ENCODE measurements around the gene PRKG1.

The PRKG1 gene

GRCh38 chr10:52108236-52108635 lies 1033.9 kb downstream of the PRKG1 start:
- H3K79me2 ChIP-seq (ENCODE audit: insufficient read depth, low read length): no peaks in the 10 kb centered on the region
- TF ChIP-seq CTCF (IDR thresholded peaks at IDR 0.05; ENCODE audit: insufficient read depth, low read length, poor library complexity, severe bottlenecking) (no peak), EZH2phosphoT487 (conservative IDR thresholded peaks at IDR 0.05; ENCODE audit: low read length) (no peak)
- no peaks in the 10 kb centered on the region for H3K9me2 ChIP-seq (replicated peaks; ENCODE audit: insufficient read depth, low read length)
- H2AFZ ChIP-seq (ENCODE audit: low read depth, low read length, severe bottlenecking): no peak overlapping the region
- H3K27ac ChIP-seq (ENCODE audit: low read depth, low read length): no peak overlapping the region
- no peak overlapping the region for H3K4me3 ChIP-seq (ENCODE audit: insufficient read depth, low read length, poor library complexity, severe bottlenecking)
- no peaks in the 10 kb centered on the region for H3K9me3 ChIP-seq (ENCODE audit: insufficient read depth, low read length)
- H4K20me1 ChIP-seq (ENCODE audit: low read depth, low read length): no peaks in the 10 kb centered on the region
- H3K4me2 ChIP-seq (ENCODE audit: low read depth, low read length, poor library complexity, severe bottlenecking): no peak overlapping the region
- no peaks in the 10 kb centered on the region for H3K36me3 ChIP-seq (ENCODE audit: low read length)
- no peak overlapping the region for H3K9ac ChIP-seq (ENCODE audit: low read length)
- no peaks in the 10 kb centered on the region for H3F3A ChIP-seq (ENCODE audit: insufficient read depth)
- no peaks in the 10 kb centered on the region for H3K27me3 ChIP-seq (ENCODE audit: low read length)

DNA sequence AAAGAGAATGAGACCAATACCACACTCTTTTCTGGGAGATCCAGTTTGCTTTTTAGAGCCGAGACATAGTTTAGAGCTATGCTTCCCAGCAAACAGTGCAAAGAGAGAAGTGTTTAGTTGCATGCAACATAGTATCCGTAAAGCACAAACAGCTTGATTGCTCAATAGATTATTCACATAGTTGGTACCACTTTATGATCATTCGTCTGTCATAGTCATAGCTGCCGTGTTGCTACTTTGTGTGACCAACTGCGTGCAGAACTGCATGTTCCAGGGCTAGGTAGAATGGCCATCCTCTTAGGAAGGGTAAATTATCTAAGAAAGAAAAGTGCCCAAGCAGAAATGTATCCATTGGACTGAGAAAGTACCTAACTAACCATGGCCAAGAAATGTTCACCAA lies 1036.3 kb downstream of the PRKG1 start:
- no peaks in the 10 kb centered on the region for H3K79me2 ChIP-seq (ENCODE audit: insufficient read depth, low read length)
- no peaks in the 10 kb centered on the region for H3F3A ChIP-seq (ENCODE audit: insufficient read depth)
- H3K9ac ChIP-seq (ENCODE audit: low read length): no peak overlapping the region
- TF ChIP-seq EZH2phosphoT487 (conservative IDR thresholded peaks at IDR 0.05; ENCODE audit: low read length): no peak
- no peak for TF ChIP-seq CTCF (IDR thresholded peaks at IDR 0.05; ENCODE audit: insufficient read depth, low read length, poor library complexity, severe bottlenecking)
- H3K4me2 ChIP-seq (ENCODE audit: low read depth, low read length, poor library complexity, severe bottlenecking): no peak overlapping the region
- no peak overlapping the region for H2AFZ ChIP-seq (ENCODE audit: low read depth, low read length, severe bottlenecking)
- no peak overlapping the region for H3K4me3 ChIP-seq (ENCODE audit: insufficient read depth, low read length, poor library complexity, severe bottlenecking)
- no peak overlapping the region for H3K27ac ChIP-seq (ENCODE audit: low read depth, low read length)
- H3K27me3 ChIP-seq (ENCODE audit: low read length): no peaks in the 10 kb centered on the region
- H4K20me1 ChIP-seq (ENCODE audit: low read depth, low read length): no peaks in the 10 kb centered on the region
- no peaks in the 10 kb centered on the region for H3K9me3 ChIP-seq (ENCODE audit: insufficient read depth, low read length)
- H3K36me3 ChIP-seq (ENCODE audit: low read length): no peaks in the 10 kb centered on the region
- H3K9me2 ChIP-seq (replicated peaks; ENCODE audit: insufficient read depth, low read length): no peaks in the 10 kb centered on the region

DNA sequence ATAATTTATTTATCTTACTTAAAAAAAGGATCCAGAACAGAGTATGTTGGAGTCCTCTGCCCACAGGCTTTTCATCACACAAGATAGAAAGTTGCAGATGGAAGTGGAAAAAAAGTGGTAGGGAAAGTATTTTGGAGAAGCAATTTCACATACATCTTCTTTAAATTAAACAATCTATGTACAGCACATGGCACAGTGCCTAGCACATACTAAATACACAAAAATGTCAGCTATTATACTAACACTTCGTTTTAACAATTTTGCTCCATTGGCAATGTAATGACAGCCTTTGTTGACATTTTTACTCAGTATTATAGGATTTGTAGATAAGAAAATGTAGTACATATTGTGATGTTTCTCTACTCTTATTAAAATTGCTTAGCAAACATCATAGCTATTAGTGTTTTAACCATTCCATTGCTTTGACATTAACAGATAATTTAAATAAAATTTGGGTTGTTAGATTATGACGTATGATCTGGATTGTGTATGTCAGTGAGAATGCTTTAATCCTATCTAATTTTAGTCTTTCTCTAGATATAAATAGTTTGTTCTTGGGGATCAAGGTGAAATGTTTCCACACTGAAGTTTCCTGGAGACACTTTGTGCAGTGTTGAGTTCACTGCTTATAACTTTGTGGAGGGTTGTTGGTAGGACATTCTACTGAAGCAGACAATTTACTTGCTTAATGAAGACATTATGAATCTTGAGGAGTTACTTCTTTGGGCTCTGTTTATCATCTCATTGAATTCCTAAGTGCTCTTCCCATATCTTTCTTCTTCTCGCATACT lies 1037.0 kb downstream of the PRKG1 start:
- H3K9me3 ChIP-seq (ENCODE audit: insufficient read depth, low read length): no peaks in the 10 kb centered on the region
- no peak overlapping the region for H3K9ac ChIP-seq (ENCODE audit: low read length)
- no peaks in the 10 kb centered on the region for H3K9me2 ChIP-seq (replicated peaks; ENCODE audit: insufficient read depth, low read length)
- H3K79me2 ChIP-seq (ENCODE audit: insufficient read depth, low read length): no peaks in the 10 kb centered on the region
- H3K36me3 ChIP-seq (ENCODE audit: low read length): no peaks in the 10 kb centered on the region
- no peak overlapping the region for H3K27ac ChIP-seq (ENCODE audit: low read depth, low read length)
- no peaks in the 10 kb centered on the region for H3K27me3 ChIP-seq (ENCODE audit: low read length)
- H2AFZ ChIP-seq (ENCODE audit: low read depth, low read length, severe bottlenecking): no peak overlapping the region
- TF ChIP-seq EZH2phosphoT487 (conservative IDR thresholded peaks at IDR 0.05; ENCODE audit: low read length): no peak
- TF ChIP-seq CTCF (IDR thresholded peaks at IDR 0.05; ENCODE audit: insufficient read depth, low read length, poor library complexity, severe bottlenecking): no peak
- no peak overlapping the region for H3K4me3 ChIP-seq (ENCODE audit: insufficient read depth, low read length, poor library complexity, severe bottlenecking)
- H3F3A ChIP-seq (ENCODE audit: insufficient read depth): no peaks in the 10 kb centered on the region
- no peaks in the 10 kb centered on the region for H4K20me1 ChIP-seq (ENCODE audit: low read depth, low read length)
- no peak overlapping the region for H3K4me2 ChIP-seq (ENCODE audit: low read depth, low read length, poor library complexity, severe bottlenecking)
